GM23338 (cell line): ENCODE results near the gene CYB5B. TPM values are rescaled to one million over a fixed set of nuclear protein-coding genes. Genes with fewer than 3 reads are reported as not detected.

Source experiments
- ATAC-seq: fragments of 200-7000 bp; cut with Tn5 transposase; 3 replicates; pipeline ENCODE4 v1.9.1; 2020
- DNase-seq: peaks from one replicate; pipeline ENCODE4 v3.0.0-alpha.2; 2015; ENCODE audit warnings: low spot score
- H2AFZ ChIP-seq: fragments of 200-600 bp; sonication (generic); 2 replicates; pipeline ENCODE4 v1.8.0; 2016; ENCODE audit warnings: antibody characterized with exemption, mild to moderate bottlenecking, moderate library complexity
- H3F3A ChIP-seq: fragments of 200-600 bp; sonication (generic); replicated peaks from 2 replicates; pipeline ENCODE4 v1.8.0; 2017; ENCODE audit warnings: antibody characterized with exemption, mixed run types, low read depth
- H3K27ac ChIP-seq: fragments of 200-600 bp; sonication (generic); 2 replicates; pipeline ENCODE4 v1.6.1; 2016; ENCODE audit warnings: low read depth
- H3K27me3 ChIP-seq: fragments of 200-600 bp; sonication (generic); 2 replicates; pipeline ENCODE4 v1.8.0; 2016; ENCODE audit warnings: mild to moderate bottlenecking, mixed run types, moderate library complexity; ENCODE audit not compliant: insufficient read depth
- H3K36me3 ChIP-seq: fragments of 200-600 bp; sonication (generic); 2 replicates; pipeline ENCODE4 v1.8.0; 2016; ENCODE audit warnings: mild to moderate bottlenecking; ENCODE audit not compliant: insufficient read depth
- H3K4me1 ChIP-seq: fragments of 200-600 bp; sonication (generic); 2 replicates; pipeline ENCODE4 v1.8.0; 2016; ENCODE audit warnings: mild to moderate bottlenecking, moderate library complexity; ENCODE audit not compliant: insufficient read depth
- H3K4me2 ChIP-seq: fragments of 200-600 bp; sonication (generic); 2 replicates; pipeline ENCODE4 v1.7.1; 2017; ENCODE audit warnings: mixed run types
- H3K4me3 ChIP-seq: fragments of 200-600 bp; sonication (generic); 2 replicates; pipeline ENCODE4 v1.6.1; 2016; ENCODE audit warnings: mixed run types
- H3K79me2 ChIP-seq: fragments of 200-600 bp; sonication (generic); replicated peaks from 2 replicates; pipeline ENCODE4 v1.8.0; 2017; ENCODE audit warnings: mild to moderate bottlenecking; ENCODE audit not compliant: insufficient read depth
- H3K9me2 ChIP-seq: fragments of 200-600 bp; sonication (generic); 2 replicates; pipeline ENCODE4 v1.8.0; 2017; ENCODE audit not compliant: insufficient read depth
- H4K20me1 ChIP-seq: fragments of 200-600 bp; sonication (generic); replicated peaks from 2 replicates; pipeline ENCODE4 v1.8.0; 2017; ENCODE audit warnings: mild to moderate bottlenecking; ENCODE audit not compliant: insufficient read depth
- H3K27ac Mint-ChIP-seq: 2 replicates; pipeline ENCODE4 v1.8.0; 2020; ENCODE audit warnings: inconsistent platforms, mild to moderate bottlenecking, moderate library complexity, mixed read lengths
- H3K27me3 Mint-ChIP-seq: 3 replicates; pipeline ENCODE4 v1.8.0; 2022; ENCODE audit warnings: low read depth, mild to moderate bottlenecking, moderate library complexity, mixed read lengths, inconsistent platforms; ENCODE audit not compliant: insufficient read depth, poor library complexity
- H3K36me3 Mint-ChIP-seq: 3 replicates; pipeline ENCODE4 v1.8.0; 2021; ENCODE audit warnings: low read depth, mild to moderate bottlenecking, inconsistent platforms, moderate library complexity, mixed read lengths
- H3K4me1 Mint-ChIP-seq: 3 replicates; pipeline ENCODE4 v1.8.0; 2020; ENCODE audit warnings: mild to moderate bottlenecking, inconsistent platforms, mixed read lengths
- H3K4me3 Mint-ChIP-seq: 3 replicates; pipeline ENCODE4 v1.8.0; 2021; ENCODE audit warnings: moderate library complexity, mild to moderate bottlenecking, inconsistent platforms, mixed read lengths
- H3K9me3 Mint-ChIP-seq: 3 replicates; pipeline ENCODE4 v1.8.0; 2020; ENCODE audit warnings: moderate library complexity, mild to moderate bottlenecking, inconsistent platforms, mixed read lengths
- CREB1 ChIP-seq: fragments of 250-450 bp; sonication (Bioruptor Pico); IDR thresholded peaks from 2 replicates; pipeline ENCODE4 v1.5.0; 2020; ENCODE audit warnings: low read depth, mild to moderate bottlenecking, moderate library complexity
- EZH2 ChIP-seq: fragments of 200-600 bp; sonication (generic); IDR thresholded peaks from one replicate; pipeline ENCODE4 v1.8.0; 2017; ENCODE audit warnings: antibody characterized with exemption, mild to moderate bottlenecking, low read depth; ENCODE audit not compliant: unreplicated experiment
- EZH2phosphoT487 ChIP-seq: fragments of 200-600 bp; sonication (generic); IDR thresholded peaks from one replicate; pipeline ENCODE4 v1.8.1; 2018; ENCODE audit warnings: antibody characterized with exemption; ENCODE audit not compliant: unreplicated experiment
- JUNB ChIP-seq: IDR thresholded peaks from one replicate; pipeline ENCODE4 v1.6.1; 2016; ENCODE audit warnings: antibody characterized with exemption; ENCODE audit not compliant: unreplicated experiment
- NANOG ChIP-seq: IDR thresholded peaks from 2 replicates; pipeline ENCODE4 v1.6.1; 2016; ENCODE audit warnings: antibody characterized with exemption, borderline replicate concordance
- POLR2AphosphoS5 ChIP-seq: IDR thresholded peaks from 2 replicates; pipeline ENCODE4 v1.6.1; 2016; ENCODE audit warnings: antibody characterized with exemption, low read depth
- STAT1 ChIP-seq: IDR thresholded peaks from one replicate; pipeline ENCODE4 v1.6.1; 2016; ENCODE audit warnings: antibody characterized with exemption; ENCODE audit not compliant: unreplicated experiment
- ZNF114 ChIP-seq: fragments of 250-450 bp; sonication (Bioruptor Pico); IDR thresholded peaks from 2 replicates; pipeline ENCODE4 v1.5.0; 2020; ENCODE audit warnings: mild to moderate bottlenecking, moderate library complexity
- ZNF331 ChIP-seq: fragments of 250-450 bp; sonication (Bioruptor Pico); IDR thresholded peaks from 2 replicates; pipeline ENCODE4 v1.5.0; 2020; ENCODE audit warnings: low read depth, mild to moderate bottlenecking, moderate library complexity
- polyA plus RNA-seq: library from polyadenylated mRNA; unstranded; fragments of >200 nt; fragmentation: Nextera tagmentation; extraction: Ambion mirVana; gene quantifications from 2 replicates; pipeline ENCODE4 v1.2.1, GENCODE V29; 2016
- total RNA-seq: library from RNA; depleted of rRNA; stranded (reverse); fragments of >200 nt; shearing (Covaris generic); gene quantifications from 2 replicates; pipeline ENCODE4 v1.2.3, GENCODE V29; 2014
- TF ChIP-seq, protein P1 (sequence below): IDR thresholded peaks from one replicate; pipeline ENCODE4 v1.6.1; 2018; ENCODE audit warnings: antibody characterized with exemption; ENCODE audit not compliant: unreplicated experiment
- TF ChIP-seq, protein P2 (sequence below): IDR thresholded peaks from 2 replicates; pipeline ENCODE4 v1.6.1; 2016; ENCODE audit warnings: antibody characterized with exemption
- TF ChIP-seq, protein P3 (sequence below), 2 experiments: fragments of 200-600 bp in 1 of 2; sonication (generic) in 1 of 2; conservative IDR thresholded peaks; 2 replicates each; pipeline versions ENCODE4 v1.5.1 to v1.6.1; 2016 to 2017; ENCODE audit warnings: antibody characterized with exemption in 2 of 2, low read depth in 2 of 2, mild to moderate bottlenecking in 2 of 2, moderate library complexity in 1 of 2
- TF ChIP-seq, protein P4 (sequence below): fragments of 250-450 bp; sonication (Bioruptor Pico); IDR thresholded peaks from 2 replicates; pipeline ENCODE4 v1.5.0; 2020; ENCODE audit warnings: mild to moderate bottlenecking, moderate library complexity

The CYB5B gene
- total and polyA plus RNA-seq, 2 experiments from 2014 or later = 72.0 to 110 TPM

DNA sequence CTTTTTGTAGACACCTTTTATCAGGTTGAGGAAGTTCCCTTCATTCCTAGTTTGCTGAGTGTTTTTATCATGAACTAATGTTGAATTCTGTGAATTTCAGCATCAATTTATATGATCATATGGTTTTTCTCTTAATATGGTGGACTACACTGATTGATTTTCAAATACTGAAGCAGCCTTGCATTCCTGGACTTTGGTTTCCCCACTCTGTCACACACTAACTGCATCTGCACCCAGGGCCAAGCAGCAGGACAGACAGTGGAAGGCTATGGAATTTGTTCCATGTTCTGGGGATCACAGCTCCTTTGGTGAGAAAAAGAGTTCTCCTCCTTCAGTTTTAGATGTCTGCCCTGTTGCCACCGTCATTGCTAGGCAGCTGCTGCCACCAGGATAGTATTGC is 46.4 kb upstream of the CYB5B start:
- Mint-ChIP-seq H3K4me1 (no peaks in the 10 kb centered on the region), H3K4me3 (no peak overlapping the region), H3K27me3 (peaks cover 2% of the 10 kb centered on the region), H3K36me3 (peaks cover 49% of the 10 kb centered on the region), H3K9me3 (no peaks in the 10 kb centered on the region), H3K27ac (no peak overlapping the region)
- no peaks in the 10 kb centered on the region for H3K27me3 ChIP-seq
- TF ChIP-seq, protein P1, sequence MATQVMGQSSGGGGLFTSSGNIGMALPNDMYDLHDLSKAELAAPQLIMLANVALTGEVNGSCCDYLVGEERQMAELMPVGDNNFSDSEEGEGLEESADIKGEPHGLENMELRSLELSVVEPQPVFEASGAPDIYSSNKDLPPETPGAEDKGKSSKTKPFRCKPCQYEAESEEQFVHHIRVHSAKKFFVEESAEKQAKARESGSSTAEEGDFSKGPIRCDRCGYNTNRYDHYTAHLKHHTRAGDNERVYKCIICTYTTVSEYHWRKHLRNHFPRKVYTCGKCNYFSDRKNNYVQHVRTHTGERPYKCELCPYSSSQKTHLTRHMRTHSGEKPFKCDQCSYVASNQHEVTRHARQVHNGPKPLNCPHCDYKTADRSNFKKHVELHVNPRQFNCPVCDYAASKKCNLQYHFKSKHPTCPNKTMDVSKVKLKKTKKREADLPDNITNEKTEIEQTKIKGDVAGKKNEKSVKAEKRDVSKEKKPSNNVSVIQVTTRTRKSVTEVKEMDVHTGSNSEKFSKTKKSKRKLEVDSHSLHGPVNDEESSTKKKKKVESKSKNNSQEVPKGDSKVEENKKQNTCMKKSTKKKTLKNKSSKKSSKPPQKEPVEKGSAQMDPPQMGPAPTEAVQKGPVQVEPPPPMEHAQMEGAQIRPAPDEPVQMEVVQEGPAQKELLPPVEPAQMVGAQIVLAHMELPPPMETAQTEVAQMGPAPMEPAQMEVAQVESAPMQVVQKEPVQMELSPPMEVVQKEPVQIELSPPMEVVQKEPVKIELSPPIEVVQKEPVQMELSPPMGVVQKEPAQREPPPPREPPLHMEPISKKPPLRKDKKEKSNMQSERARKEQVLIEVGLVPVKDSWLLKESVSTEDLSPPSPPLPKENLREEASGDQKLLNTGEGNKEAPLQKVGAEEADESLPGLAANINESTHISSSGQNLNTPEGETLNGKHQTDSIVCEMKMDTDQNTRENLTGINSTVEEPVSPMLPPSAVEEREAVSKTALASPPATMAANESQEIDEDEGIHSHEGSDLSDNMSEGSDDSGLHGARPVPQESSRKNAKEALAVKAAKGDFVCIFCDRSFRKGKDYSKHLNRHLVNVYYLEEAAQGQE = no peak
- no peak for TF ChIP-seq JUNB
- TF ChIP-seq, protein P2, sequence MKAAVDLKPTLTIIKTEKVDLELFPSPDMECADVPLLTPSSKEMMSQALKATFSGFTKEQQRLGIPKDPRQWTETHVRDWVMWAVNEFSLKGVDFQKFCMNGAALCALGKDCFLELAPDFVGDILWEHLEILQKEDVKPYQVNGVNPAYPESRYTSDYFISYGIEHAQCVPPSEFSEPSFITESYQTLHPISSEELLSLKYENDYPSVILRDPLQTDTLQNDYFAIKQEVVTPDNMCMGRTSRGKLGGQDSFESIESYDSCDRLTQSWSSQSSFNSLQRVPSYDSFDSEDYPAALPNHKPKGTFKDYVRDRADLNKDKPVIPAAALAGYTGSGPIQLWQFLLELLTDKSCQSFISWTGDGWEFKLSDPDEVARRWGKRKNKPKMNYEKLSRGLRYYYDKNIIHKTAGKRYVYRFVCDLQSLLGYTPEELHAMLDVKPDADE = no peak
- no peak for TF ChIP-seq CREB1 (CRISPR knock-in tag)
- TF ChIP-seq STAT1 = no peak
- no peak for TF ChIP-seq POLR2AphosphoS5
- TF ChIP-seq EZH2phosphoT487 = no peak
- TF ChIP-seq, protein P3, sequence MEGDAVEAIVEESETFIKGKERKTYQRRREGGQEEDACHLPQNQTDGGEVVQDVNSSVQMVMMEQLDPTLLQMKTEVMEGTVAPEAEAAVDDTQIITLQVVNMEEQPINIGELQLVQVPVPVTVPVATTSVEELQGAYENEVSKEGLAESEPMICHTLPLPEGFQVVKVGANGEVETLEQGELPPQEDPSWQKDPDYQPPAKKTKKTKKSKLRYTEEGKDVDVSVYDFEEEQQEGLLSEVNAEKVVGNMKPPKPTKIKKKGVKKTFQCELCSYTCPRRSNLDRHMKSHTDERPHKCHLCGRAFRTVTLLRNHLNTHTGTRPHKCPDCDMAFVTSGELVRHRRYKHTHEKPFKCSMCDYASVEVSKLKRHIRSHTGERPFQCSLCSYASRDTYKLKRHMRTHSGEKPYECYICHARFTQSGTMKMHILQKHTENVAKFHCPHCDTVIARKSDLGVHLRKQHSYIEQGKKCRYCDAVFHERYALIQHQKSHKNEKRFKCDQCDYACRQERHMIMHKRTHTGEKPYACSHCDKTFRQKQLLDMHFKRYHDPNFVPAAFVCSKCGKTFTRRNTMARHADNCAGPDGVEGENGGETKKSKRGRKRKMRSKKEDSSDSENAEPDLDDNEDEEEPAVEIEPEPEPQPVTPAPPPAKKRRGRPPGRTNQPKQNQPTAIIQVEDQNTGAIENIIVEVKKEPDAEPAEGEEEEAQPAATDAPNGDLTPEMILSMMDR (conservative IDR thresholded peaks at IDR 0.05; ENCODE audit: low read depth in 2 of 2) = no peak
- TF ChIP-seq NANOG = no peak
- TF ChIP-seq ZNF114 = no peak
- TF ChIP-seq ZNF331 = no peak
- TF ChIP-seq EZH2 = no peak
- TF ChIP-seq, protein P4, sequence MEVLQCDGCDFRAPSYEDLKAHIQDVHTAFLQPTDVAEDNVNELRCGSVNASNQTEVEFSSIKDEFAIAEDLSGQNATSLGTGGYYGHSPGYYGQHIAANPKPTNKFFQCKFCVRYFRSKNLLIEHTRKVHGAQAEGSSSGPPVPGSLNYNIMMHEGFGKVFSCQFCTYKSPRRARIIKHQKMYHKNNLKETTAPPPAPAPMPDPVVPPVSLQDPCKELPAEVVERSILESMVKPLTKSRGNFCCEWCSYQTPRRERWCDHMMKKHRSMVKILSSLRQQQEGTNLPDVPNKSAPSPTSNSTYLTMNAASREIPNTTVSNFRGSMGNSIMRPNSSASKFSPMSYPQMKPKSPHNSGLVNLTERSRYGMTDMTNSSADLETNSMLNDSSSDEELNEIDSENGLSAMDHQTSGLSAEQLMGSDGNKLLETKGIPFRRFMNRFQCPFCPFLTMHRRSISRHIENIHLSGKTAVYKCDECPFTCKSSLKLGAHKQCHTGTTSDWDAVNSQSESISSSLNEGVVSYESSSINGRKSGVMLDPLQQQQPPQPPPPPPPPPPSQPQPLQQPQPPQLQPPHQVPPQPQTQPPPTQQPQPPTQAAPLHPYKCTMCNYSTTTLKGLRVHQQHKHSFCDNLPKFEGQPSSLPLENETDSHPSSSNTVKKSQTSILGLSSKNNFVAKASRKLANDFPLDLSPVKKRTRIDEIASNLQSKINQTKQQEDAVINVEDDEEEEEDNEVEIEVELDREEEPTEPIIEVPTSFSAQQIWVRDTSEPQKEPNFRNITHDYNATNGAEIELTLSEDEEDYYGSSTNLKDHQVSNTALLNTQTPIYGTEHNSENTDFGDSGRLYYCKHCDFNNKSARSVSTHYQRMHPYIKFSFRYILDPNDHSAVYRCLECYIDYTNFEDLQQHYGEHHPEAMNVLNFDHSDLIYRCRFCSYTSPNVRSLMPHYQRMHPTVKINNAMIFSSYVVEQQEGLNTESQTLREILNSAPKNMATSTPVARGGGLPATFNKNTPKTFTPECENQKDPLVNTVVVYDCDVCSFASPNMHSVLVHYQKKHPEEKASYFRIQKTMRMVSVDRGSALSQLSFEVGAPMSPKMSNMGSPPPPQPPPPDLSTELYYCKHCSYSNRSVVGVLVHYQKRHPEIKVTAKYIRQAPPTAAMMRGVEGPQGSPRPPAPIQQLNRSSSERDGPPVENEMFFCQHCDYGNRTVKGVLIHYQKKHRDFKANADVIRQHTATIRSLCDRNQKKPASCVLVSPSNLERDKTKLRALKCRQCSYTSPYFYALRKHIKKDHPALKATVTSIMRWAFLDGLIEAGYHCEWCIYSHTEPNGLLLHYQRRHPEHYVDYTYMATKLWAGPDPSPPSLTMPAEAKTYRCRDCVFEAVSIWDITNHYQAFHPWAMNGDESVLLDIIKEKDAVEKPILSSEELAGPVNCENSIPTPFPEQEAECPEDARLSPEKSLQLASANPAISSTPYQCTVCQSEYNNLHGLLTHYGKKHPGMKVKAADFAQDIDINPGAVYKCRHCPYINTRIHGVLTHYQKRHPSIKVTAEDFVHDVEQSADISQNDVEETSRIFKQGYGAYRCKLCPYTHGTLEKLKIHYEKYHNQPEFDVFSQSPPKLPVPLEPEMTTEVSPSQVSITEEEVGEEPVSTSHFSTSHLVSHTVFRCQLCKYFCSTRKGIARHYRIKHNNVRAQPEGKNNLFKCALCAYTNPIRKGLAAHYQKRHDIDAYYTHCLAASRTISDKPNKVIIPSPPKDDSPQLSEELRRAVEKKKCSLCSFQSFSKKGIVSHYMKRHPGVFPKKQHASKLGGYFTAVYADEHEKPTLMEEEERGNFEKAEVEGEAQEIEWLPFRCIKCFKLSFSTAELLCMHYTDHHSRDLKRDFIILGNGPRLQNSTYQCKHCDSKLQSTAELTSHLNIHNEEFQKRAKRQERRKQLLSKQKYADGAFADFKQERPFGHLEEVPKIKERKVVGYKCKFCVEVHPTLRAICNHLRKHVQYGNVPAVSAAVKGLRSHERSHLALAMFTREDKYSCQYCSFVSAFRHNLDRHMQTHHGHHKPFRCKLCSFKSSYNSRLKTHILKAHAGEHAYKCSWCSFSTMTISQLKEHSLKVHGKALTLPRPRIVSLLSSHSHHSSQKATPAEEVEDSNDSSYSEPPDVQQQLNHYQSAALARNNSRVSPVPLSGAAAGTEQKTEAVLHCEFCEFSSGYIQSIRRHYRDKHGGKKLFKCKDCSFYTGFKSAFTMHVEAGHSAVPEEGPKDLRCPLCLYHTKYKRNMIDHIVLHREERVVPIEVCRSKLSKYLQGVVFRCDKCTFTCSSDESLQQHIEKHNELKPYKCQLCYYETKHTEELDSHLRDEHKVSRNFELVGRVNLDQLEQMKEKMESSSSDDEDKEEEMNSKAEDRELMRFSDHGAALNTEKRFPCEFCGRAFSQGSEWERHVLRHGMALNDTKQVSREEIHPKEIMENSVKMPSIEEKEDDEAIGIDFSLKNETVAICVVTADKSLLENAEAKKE (CRISPR knock-in tag) = no peak
- H4K20me1 ChIP-seq = peaks cover 10% of the 10 kb centered on the region
- H3K79me2 ChIP-seq = peaks cover 21% of the 10 kb centered on the region
- H3K9me2 ChIP-seq = no peaks in the 10 kb centered on the region
- no peak for DNase-seq
- H3K4me3 ChIP-seq = no peak overlapping the region
- H3K4me2 ChIP-seq = no peak overlapping the region
- H2AFZ ChIP-seq = no peak overlapping the region
- no peak overlapping the region for H3K27ac ChIP-seq
- no peaks in the 10 kb centered on the region for H3K4me1 ChIP-seq
- H3K36me3 ChIP-seq = peaks cover 37% of the 10 kb centered on the region
- ATAC-seq = no peak
- H3F3A ChIP-seq = no peaks in the 10 kb centered on the region; the same call in 1 of the 2 replicates
